GM12878 (cell line): ENCODE data around the gene ATP10A. TPM values are rescaled to one million over a fixed set of nuclear protein-coding genes. Genes with fewer than 3 reads are reported as not detected.

Source experiments
- ATAC-seq: fragments of 200-7000 bp; cut with Tn5 transposase; 3 replicates; pipeline ENCODE4 v1.9.1; 2020; ENCODE audit warnings: mild to moderate bottlenecking, moderate library complexity
- BruUV-seq: library from RNA; stranded (reverse); fragments of 400-500 nt; replicated peaks from 2 replicates; lab custom pipeline; 2021; lab: Mats Ljungman, UMichigan
- CTCF ChIA-PET: fragments of 300-600 bp; sonication (Branson Sonifier 250); formaldehyde crosslinking; extraction: SDS; loops from one replicate; lab custom pipeline; 2021; ENCODE audit warnings: inconsistent platforms; lab: Yijun Ruan, JAX
- POLR2A ChIA-PET: fragments of 350-600 bp; formaldehyde crosslinking; extraction: SDS; loops from one replicate; lab custom pipeline; 2021; ENCODE audit warnings: inconsistent platforms; lab: Charles Lee
- RAD21 ChIA-PET: fragments of 300-600 bp; sonication (Branson Sonifier 250); formaldehyde crosslinking; loops from one replicate; lab custom pipeline; 2023; ENCODE audit warnings: antibody characterized with exemption; ENCODE audit not compliant: unreplicated experiment; lab: Charles Lee
- SMC1A ChIA-PET: fragments of 300-600 bp; sonication (Branson Sonifier 250); formaldehyde crosslinking; loops from one replicate; lab custom pipeline; 2023; ENCODE audit not compliant: unreplicated experiment, uncharacterized antibody; lab: Charles Lee
- DNase-seq: peaks from one replicate; pipeline ENCODE4 v3.0.0-alpha.2; 2011; ENCODE audit warnings: low read depth, low spot score
- FAIRE-seq: peaks from 3 replicates; lab custom pipeline; 2011; peaks lifted over from hg19 to GRCh38; lab: Jason Lieb, UNC
- H2AFZ ChIP-seq: 2 replicates; pipeline ENCODE4 v1.6.0; 2011; ENCODE audit warnings: low read depth, low read length, control low read depth; ENCODE audit not compliant: control insufficient read depth
- H3K27ac ChIP-seq: 2 replicates; pipeline ENCODE4 v1.5.1; 2011; ENCODE audit warnings: control low read depth; ENCODE audit not compliant: control insufficient read depth, insufficient read depth
- H3K27me3 ChIP-seq, 2 experiments: replicated peaks in 1 of 2; 2 replicates each; pipeline versions ENCODE4 v1.6.0 to v1.6.1; 2011; ENCODE audit warnings: low read length in 1 of 2; ENCODE audit not compliant: control insufficient read depth in 2 of 2, insufficient read depth in 2 of 2
- H3K36me3 ChIP-seq, 2 experiments: 2 replicates each; pipeline ENCODE4 v1.5.1; 2011; ENCODE audit warnings: low read length in 1 of 2; ENCODE audit not compliant: control insufficient read depth in 2 of 2, insufficient read depth in 2 of 2
- H3K4me1 ChIP-seq: 2 replicates; pipeline ENCODE4 v1.6.1; 2011; ENCODE audit warnings: mild to moderate bottlenecking, low read length, moderate library complexity, mixed read lengths; ENCODE audit not compliant: control insufficient read depth, insufficient read depth
- H3K4me2 ChIP-seq: 2 replicates; pipeline ENCODE4 v1.6.0; 2011; ENCODE audit warnings: control low read depth; ENCODE audit not compliant: control insufficient read depth, insufficient read depth
- H3K4me3 ChIP-seq: fragments of 200-600 bp; sonication (generic); 2 replicates; pipeline ENCODE4 v1.5.1; 2016
- H3K79me2 ChIP-seq: 2 replicates; pipeline ENCODE4 v1.6.0; 2011; ENCODE audit warnings: low read length; ENCODE audit not compliant: control insufficient read depth, insufficient read depth
- H3K9ac ChIP-seq: 2 replicates; pipeline ENCODE4 v1.8.0; 2011; ENCODE audit warnings: low read length, control low read depth, mixed read lengths; ENCODE audit not compliant: control insufficient read depth, insufficient read depth
- H3K9me3 ChIP-seq: replicated peaks from 3 replicates; pipeline ENCODE4 v1.5.1; 2011; ENCODE audit warnings: mild to moderate bottlenecking, low read length; ENCODE audit not compliant: control insufficient read depth, insufficient read depth
- H4K20me1 ChIP-seq: 2 replicates; pipeline ENCODE4 v1.6.0; 2011; ENCODE audit not compliant: control insufficient read depth, insufficient read depth
- CREB1 ChIP-seq: IDR thresholded peaks from 2 replicates; pipeline ENCODE4 v1.6.1; 2012; ENCODE audit warnings: low read depth, mild to moderate bottlenecking, inconsistent platforms
- FOXK2 ChIP-seq: fragments of 450-650 bp; IDR thresholded peaks from 2 replicates; pipeline ENCODE4 v1.6.1; 2017; ENCODE audit warnings: mild to moderate bottlenecking, moderate library complexity
- GABPA ChIP-seq: IDR thresholded peaks from 2 replicates; pipeline ENCODE4 v1.6.1; 2014; ENCODE audit warnings: antibody characterized with exemption, low read depth, mild to moderate bottlenecking, inconsistent platforms
- MYC ChIP-seq: IDR thresholded peaks from 2 replicates; pipeline ENCODE4 v1.6.1; 2011; ENCODE audit warnings: mild to moderate bottlenecking, low read length, moderate library complexity, inconsistent platforms; ENCODE audit not compliant: insufficient read depth, insufficient replicate concordance, insufficient read length, severe bottlenecking
- NBN ChIP-seq: fragments of 450-650 bp; IDR thresholded peaks from 2 replicates; pipeline ENCODE4 v1.6.1; 2016
- NFYA ChIP-seq: IDR thresholded peaks from 2 replicates; pipeline ENCODE4 v1.6.1; 2011; ENCODE audit warnings: low read depth, mild to moderate bottlenecking, low read length, improper control_type of control experiment, borderline replicate concordance
- NFYB ChIP-seq: IDR thresholded peaks from 2 replicates; pipeline ENCODE4 v1.6.1; 2011; ENCODE audit warnings: low read depth, mild to moderate bottlenecking, low read length, improper control_type of control experiment, moderate library complexity; ENCODE audit not compliant: insufficient read depth
- PAX8 ChIP-seq: fragments of 450-650 bp; IDR thresholded peaks from 2 replicates; pipeline ENCODE4 v1.6.1; 2017; ENCODE audit warnings: mild to moderate bottlenecking, moderate library complexity
- SIN3A ChIP-seq: IDR thresholded peaks from 2 replicates; pipeline ENCODE4 v1.6.1; 2012; ENCODE audit warnings: low read depth, low read length, improper control_type of control experiment
- SUPT20H ChIP-seq: IDR thresholded peaks from 2 replicates; pipeline ENCODE4 v1.6.1; 2011; ENCODE audit warnings: low read depth, mild to moderate bottlenecking, low read length, moderate library complexity, borderline replicate concordance; ENCODE audit not compliant: control insufficient read depth
- ZNF24 ChIP-seq: fragments of 450-650 bp; IDR thresholded peaks from 2 replicates; pipeline ENCODE4 v1.6.1; 2017; ENCODE audit warnings: antibody characterized with exemption, mild to moderate bottlenecking
- WGBS: methylation state at CpG from one replicate; pipeline ENCODE4 v1.1.6; 2016; ENCODE audit warnings: low lambda C conversion rate; ENCODE audit not compliant: insufficient replicate concordance, insufficient coverage; ENCODE audit errors: missing lambda C conversion rate; 5-methylcytosine and 5-hydroxymethylcytosine counted together
- in situ Hi-C: fragments of 300-500 bp; cut with MboI; formaldehyde crosslinking; loops from 9 replicates; pipeline ENCODE4 v1.14.3; 2018; ENCODE audit warnings: mixed read lengths
- intact Hi-C: fragments of 100-400 bp; cut with micrococcal nuclease; formaldehyde crosslinking; loops from one replicate; pipeline ENCODE4 v1.14.2; 2022; ENCODE audit not compliant: unreplicated experiment
- polyA plus RNA-seq, 11 experiments: library from polyadenylated mRNA; depleted of rRNA in 4 of 11; unstranded in 6 of 11; stranded (reverse) in 5 of 11; fragments of >200 nt; fragmentation: Nextera tagmentation in 4 of 11; fragmentation: Illumina TruSeq in 1 of 11; extraction: Ambion mirVana in 4 of 11; extraction: Trizol in 1 of 11; gene quantifications; 1 replicate in 1 of 11; 2 replicates in 10 of 11; pipeline versions ENCODE4 v1.2.1 to v1.2.3, GENCODE V29; 2011 to 2016; ENCODE audit warnings: inconsistent platforms in 2 of 11, missing spikeins in 2 of 11, low read depth in 1 of 11
- total RNA-seq, 4 experiments: library from RNA; depleted of rRNA in 3 of 4; stranded (reverse); fragments of >200 nt in 3 of 4; fragmentation: Illumina TruSeq in 1 of 4; extraction: Trizol in 1 of 4; gene quantifications; 2 replicates each; pipeline versions ENCODE4 v1.2.1 to v1.2.3, GENCODE V29; 2013 to 2021
- TF ChIP-seq, protein P1 (sequence below): IDR thresholded peaks from 2 replicates; pipeline ENCODE4 v1.6.1; 2012; ENCODE audit warnings: mild to moderate bottlenecking, low read depth, low read length
- TF ChIP-seq, protein P2 (sequence below): IDR thresholded peaks from 2 replicates; pipeline ENCODE4 v1.6.1; 2012; ENCODE audit warnings: improper control_type of control experiment, low read depth, low read length; ENCODE audit not compliant: insufficient replicate concordance
- TF ChIP-seq, protein P3 (sequence below): IDR thresholded peaks from 2 replicates; pipeline ENCODE4 v1.6.1; 2012; ENCODE audit warnings: low read depth, low read length, improper control_type of control experiment
- TF ChIP-seq, protein P4 (sequence below): IDR thresholded peaks from 2 replicates; pipeline ENCODE4 v1.6.1; 2011; ENCODE audit warnings: low read depth, low read length, improper control_type of control experiment, borderline replicate concordance

Gene ATP10A
- total and polyA plus RNA-seq, 10 of the 15 experiments (the other 5 are each of a cell fraction or from before 2014, with no cell fraction given): 0.04 to 1.5 (median 0.31) TPM; not detected in 2

DNA sequence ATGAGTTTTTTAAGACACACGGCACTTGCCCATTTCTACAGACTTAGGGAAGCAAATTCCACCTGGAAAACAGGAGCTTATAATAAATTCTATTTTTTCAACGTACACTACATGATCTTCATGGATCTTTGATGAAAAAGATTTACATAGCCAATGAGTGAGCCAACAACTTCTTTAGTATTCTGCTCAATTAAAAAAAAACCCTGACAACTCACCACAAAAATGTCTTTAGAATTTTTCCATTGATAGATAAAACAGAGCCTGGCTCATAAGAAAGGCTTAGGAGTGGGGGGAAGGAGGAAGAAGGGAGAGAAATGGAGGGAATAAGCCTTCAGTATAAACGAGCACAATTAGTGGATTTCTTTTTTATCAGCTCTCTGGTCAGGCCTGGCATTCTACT lies 126.7 kb downstream of the ATP10A start:
- DNase-seq: no peak
- FAIRE-seq: no peak
- no TSS peak for BruUV-seq
- no peaks in the 10 kb centered on the region for H3K4me1 ChIP-seq
- no peak overlapping the region for H3K4me2 ChIP-seq
- no peaks in the 10 kb centered on the region for H3K27me3 ChIP-seq
- ChIA-PET SMC1A (no interaction called here), RAD21 (no interaction called here), CTCF (no interaction called here), POLR2A (no interaction called here)
- H3K27ac ChIP-seq: no peak overlapping the region
- intact Hi-C loops (no loop called here), in situ Hi-C loops (loop anchor here (10.0 to 25.0 kb wide), 4 partner anchors 62 to 549 kb away; no protein-coding TSS in a partner anchor)
- H3K9ac ChIP-seq: no peak overlapping the region
- no peaks in the 10 kb centered on the region for H3K36me3 ChIP-seq
- no peaks in the 10 kb centered on the region for H3K79me2 ChIP-seq
- H3K4me3 ChIP-seq: no peak overlapping the region
- no peak for ATAC-seq
- no peaks in the 10 kb centered on the region; the same call in 2 of the 3 replicates for H3K9me3 ChIP-seq
- no peaks in the 10 kb centered on the region for H4K20me1 ChIP-seq
- H2AFZ ChIP-seq: no peak overlapping the region
- WGBS: 0% methylated on average over 3 of the region's 3 CpGs
- no peak for TF ChIP-seq SUPT20H
- TF ChIP-seq, protein P1, sequence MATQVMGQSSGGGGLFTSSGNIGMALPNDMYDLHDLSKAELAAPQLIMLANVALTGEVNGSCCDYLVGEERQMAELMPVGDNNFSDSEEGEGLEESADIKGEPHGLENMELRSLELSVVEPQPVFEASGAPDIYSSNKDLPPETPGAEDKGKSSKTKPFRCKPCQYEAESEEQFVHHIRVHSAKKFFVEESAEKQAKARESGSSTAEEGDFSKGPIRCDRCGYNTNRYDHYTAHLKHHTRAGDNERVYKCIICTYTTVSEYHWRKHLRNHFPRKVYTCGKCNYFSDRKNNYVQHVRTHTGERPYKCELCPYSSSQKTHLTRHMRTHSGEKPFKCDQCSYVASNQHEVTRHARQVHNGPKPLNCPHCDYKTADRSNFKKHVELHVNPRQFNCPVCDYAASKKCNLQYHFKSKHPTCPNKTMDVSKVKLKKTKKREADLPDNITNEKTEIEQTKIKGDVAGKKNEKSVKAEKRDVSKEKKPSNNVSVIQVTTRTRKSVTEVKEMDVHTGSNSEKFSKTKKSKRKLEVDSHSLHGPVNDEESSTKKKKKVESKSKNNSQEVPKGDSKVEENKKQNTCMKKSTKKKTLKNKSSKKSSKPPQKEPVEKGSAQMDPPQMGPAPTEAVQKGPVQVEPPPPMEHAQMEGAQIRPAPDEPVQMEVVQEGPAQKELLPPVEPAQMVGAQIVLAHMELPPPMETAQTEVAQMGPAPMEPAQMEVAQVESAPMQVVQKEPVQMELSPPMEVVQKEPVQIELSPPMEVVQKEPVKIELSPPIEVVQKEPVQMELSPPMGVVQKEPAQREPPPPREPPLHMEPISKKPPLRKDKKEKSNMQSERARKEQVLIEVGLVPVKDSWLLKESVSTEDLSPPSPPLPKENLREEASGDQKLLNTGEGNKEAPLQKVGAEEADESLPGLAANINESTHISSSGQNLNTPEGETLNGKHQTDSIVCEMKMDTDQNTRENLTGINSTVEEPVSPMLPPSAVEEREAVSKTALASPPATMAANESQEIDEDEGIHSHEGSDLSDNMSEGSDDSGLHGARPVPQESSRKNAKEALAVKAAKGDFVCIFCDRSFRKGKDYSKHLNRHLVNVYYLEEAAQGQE: no peak
- TF ChIP-seq, protein P2, sequence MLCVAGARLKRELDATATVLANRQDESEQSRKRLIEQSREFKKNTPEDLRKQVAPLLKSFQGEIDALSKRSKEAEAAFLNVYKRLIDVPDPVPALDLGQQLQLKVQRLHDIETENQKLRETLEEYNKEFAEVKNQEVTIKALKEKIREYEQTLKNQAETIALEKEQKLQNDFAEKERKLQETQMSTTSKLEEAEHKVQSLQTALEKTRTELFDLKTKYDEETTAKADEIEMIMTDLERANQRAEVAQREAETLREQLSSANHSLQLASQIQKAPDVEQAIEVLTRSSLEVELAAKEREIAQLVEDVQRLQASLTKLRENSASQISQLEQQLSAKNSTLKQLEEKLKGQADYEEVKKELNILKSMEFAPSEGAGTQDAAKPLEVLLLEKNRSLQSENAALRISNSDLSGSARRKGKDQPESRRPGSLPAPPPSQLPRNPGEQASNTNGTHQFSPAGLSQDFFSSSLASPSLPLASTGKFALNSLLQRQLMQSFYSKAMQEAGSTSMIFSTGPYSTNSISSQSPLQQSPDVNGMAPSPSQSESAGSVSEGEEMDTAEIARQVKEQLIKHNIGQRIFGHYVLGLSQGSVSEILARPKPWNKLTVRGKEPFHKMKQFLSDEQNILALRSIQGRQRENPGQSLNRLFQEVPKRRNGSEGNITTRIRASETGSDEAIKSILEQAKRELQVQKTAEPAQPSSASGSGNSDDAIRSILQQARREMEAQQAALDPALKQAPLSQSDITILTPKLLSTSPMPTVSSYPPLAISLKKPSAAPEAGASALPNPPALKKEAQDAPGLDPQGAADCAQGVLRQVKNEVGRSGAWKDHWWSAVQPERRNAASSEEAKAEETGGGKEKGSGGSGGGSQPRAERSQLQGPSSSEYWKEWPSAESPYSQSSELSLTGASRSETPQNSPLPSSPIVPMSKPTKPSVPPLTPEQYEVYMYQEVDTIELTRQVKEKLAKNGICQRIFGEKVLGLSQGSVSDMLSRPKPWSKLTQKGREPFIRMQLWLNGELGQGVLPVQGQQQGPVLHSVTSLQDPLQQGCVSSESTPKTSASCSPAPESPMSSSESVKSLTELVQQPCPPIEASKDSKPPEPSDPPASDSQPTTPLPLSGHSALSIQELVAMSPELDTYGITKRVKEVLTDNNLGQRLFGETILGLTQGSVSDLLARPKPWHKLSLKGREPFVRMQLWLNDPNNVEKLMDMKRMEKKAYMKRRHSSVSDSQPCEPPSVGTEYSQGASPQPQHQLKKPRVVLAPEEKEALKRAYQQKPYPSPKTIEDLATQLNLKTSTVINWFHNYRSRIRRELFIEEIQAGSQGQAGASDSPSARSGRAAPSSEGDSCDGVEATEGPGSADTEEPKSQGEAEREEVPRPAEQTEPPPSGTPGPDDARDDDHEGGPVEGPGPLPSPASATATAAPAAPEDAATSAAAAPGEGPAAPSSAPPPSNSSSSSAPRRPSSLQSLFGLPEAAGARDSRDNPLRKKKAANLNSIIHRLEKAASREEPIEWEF: no peak
- no peak for TF ChIP-seq ZNF24
- no peak for TF ChIP-seq PAX8
- TF ChIP-seq SIN3A: no peak
- no peak for TF ChIP-seq NFYA
- no peak for TF ChIP-seq CREB1
- no peak for TF ChIP-seq NFYB
- TF ChIP-seq, protein P3, sequence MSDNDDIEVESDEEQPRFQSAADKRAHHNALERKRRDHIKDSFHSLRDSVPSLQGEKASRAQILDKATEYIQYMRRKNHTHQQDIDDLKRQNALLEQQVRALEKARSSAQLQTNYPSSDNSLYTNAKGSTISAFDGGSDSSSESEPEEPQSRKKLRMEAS: no peak
- TF ChIP-seq NBN: no peak
- TF ChIP-seq, protein P4, sequence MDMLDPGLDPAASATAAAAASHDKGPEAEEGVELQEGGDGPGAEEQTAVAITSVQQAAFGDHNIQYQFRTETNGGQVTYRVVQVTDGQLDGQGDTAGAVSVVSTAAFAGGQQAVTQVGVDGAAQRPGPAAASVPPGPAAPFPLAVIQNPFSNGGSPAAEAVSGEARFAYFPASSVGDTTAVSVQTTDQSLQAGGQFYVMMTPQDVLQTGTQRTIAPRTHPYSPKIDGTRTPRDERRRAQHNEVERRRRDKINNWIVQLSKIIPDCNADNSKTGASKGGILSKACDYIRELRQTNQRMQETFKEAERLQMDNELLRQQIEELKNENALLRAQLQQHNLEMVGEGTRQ: no peak
- TF ChIP-seq MYC: no peak
- TF ChIP-seq GABPA: no peak
- no peak for TF ChIP-seq FOXK2
